Activated CD4-positive, alpha-beta T cell treated with anti-CD3 and anti-CD28 coated beads for 48 hours (primary cell): ENCODE measurements around the gene CATSPER3.

Experiments used
- DNase-seq: peaks from one replicate; pipeline ENCODE4 v3.0.0-alpha.2; 2020

The CATSPER3 gene

DNA sequence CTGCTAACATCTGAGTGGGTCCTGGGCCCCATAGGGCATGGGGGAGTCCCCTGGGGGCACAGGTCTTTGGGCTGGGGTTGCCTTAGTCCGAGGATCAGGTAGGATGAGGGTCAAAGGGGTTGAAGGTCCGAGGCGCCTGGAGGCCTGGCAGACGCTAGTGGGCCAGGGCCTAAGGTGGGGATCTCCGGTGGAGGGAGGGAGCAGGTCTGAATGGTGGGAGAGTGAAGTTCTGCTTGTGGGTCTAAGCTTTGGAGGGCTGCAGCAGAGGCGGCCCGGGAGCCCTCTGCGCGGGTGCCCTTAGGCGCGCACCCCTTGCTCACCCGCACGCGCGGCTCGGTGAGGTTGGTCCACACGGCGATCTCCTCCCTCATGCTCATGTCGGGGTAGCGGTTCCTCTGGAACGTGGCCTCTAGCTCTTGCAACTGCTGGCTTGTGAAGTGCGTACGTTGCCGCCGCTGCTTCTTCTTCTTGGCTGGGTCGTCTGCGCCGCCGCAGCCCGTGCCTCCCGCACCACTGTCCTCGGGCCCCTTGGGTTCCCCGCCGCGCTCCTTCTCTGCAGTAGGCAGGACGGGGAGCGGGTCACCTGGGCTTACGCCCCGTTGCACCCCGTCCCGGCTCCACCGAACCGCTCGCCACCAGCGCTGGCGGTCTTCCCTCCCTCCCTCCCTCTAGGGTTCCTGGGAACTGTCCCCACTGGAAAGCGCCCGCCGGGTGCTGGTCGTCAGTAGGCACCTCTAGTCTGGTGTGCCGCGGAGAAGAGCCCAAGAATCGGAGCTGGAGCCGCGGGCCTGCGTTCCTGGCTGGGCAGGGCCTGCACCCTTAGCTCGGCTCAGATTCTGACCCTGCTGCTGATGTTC lies 63.5 kb downstream of the CATSPER3 start:
- no peak for DNase-seq

DNA sequence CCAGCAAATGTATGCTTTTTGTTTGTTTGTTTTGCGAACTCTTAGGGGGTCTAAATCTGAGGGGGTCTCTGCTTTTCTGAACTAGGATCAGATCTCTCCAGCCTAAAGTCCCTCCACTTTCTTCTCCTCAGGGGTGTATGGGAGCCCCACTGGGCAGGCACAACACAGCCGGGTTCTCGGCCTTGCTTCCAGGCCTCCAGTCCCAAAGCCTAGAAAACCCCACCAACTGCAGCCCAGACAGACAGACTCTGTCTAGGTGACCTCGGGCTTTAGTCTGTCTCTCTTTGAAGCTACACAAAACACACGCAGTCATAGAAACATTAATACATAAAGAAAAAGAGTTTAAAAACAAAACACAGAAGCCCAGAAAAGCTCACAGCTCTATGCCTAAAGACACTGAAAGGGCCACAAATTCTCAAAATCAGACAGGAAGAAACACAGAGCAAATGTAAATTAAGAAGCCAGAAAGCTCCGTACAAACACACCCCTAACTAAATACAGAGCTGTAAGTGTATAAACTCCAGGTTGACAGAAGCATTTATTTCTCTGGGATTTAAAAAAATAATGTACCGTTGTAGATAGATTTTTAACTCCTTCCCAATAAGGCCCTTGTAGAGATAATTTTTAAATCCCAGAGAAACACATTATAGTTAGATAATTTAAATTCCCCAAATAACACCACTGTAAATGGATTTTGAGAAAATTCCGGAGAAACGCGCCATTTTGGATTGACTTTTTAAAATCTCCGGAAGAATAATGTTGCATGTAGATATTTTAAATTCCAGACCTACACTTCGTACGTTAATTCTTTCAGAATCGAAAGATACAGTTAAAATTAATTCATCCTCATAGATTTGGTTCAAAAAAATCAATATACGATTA lies 64.3 kb downstream of the CATSPER3 start:
- DNase-seq, result no peak

DNA sequence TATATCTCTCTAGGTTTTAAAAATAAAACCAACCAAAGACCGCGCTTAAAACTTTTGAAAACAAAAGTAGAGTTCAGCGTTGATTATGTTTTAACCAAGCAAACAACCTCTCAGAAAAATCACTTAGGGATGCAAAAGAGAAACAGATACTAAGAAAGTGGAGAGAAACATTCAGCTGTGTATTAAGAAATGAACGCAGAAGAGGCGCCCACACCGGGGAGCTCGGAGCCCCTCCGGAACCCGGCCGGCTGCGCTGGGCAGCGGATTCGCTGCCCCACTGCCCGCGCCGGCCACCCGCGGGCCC lies 64.9 kb downstream of the CATSPER3 start:
- DNase-seq, result no peak

DNA sequence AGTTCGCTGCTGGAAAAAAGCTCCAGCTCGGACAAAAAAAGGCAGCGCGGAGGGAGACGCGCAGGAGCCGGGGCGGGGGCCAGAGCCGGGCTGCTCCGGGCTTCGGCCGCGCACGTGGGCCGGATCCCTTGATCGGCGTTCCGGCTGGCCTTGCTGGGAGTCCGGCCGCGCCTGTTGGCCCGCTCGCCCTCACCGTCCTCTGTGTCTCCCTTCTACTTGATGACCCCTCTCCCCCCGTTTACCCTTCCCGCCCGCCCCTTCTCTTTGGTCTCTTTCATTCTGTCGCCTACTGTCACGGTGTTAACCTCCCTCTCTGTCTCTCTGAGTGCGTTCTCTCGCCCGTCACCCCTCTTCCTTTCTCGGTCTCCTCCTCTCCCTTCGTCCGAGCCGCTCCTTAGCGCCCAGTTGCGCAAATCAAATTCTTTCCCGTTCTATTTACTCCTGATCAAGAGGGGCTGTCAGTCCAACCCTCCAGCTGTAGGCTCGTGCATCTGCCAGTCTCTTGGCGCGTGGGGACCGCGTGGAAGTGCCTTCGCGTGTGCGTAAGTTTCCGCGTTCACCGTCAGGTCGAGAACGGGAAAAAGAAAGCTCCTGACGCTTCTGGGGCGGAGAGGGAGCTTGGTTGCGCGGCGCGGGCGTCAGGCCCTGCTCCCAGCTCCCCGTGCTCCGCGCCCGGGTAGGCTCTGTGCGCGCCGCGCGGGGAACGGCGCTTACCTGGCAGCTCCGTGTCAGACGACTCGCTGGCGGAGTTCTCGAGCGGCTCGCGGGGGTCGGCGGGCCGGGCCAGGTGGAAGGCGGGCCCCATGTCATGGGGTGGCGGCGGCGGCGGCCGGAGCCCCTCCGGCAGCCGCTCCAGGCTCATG lies 65.5 kb downstream of the CATSPER3 start:
- DNase-seq, result no peak

DNA sequence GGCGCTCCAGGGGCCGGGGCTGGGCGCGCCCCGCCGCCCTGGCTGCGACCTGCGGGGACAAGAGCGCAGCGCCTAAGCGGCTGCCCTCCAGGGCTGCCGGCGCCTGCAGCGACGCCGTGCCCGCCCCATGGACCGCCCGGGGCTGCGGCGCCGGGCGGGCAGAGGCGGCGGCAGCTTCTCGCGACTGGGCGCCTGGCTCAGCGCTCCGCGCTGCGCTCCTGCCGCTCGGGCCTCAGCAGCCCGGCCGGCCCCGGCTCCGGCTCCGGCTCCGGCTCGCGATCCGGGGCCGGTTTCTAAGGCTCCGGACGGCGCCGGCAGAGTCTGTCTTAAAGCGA lies 66.2 kb downstream of the CATSPER3 start, which contains the start of gene PITX1:
Gene PITX1 (minus strand): TSS at position 328 of the 335 bp plus-strand sequence. CDS start 347 bp downstream, outside the sequence.
- DNase-seq, result no peak

DNA sequence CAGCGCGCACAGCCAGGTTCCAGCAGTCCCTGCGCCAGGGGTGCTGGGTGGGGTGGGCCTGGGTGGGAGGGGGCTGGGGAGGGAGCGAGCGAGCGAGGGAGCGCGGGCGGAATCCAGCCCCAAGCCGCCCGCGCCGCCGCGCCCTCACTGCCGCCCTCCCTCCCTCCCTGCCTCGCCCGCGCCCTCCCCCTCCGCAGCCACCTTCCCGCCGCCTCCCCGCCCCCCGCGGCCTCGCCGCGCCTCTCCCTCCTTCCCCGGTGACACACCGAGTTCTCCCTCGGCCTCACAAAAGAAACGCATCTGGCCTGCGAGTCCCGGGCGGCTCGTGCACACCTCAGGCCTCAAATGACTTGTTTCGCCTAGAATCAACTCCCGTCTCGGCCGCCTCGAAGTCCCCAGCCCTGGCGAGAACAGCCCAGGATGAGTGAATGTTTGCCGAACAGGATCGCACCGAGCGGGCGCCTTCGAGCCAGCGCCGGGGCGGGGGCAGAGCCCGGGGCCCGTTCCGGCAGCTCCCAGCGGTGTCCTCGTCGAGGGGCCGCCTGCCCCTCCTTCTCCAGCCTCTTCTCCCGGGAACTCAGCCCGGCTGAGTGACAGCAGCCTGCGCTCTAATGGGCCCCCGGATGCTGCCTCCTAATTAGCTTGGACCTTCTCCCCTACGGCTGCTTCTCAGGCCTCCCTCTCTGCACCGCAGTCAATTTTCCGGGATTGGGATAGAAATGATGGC lies 66.7 kb downstream of the CATSPER3 start:
- peak; percentile 51 for DNase-seq

DNA sequence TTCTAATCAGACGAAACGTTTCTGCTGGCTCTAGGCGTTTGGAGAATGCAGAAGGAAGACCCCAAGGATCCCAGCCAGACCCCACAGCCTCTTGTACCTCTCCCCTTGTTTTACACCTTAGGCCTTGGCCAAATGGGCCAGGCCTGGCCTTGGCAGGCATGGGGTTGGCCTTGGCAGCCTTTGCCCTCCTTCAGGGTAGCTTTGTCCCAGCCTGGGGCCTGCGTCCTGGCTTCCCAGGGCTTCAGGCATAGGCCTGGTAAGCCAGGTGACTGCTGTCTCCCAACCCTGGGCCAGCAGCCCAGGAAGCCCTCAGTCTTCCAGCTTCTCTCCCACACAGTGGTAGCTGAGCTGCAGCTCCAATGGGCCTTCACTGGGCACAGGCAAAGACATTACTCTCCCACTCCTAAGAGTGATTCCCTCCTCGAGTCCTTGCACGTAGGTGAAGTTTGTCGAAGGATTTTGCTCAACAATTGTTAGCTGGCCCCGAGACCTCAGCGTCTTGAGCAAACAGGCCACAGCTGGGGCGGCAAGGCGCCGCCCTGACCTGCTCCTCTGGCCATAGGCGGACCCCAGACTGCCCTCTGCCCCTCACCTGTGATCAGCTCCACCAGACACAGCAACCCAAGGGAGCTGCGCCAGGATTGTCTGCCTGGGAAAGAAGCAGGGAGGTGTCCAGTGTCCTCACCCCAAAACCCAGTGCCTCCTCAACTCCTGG lies 67.4 kb downstream of the CATSPER3 start:
- no peak for DNase-seq

DNA sequence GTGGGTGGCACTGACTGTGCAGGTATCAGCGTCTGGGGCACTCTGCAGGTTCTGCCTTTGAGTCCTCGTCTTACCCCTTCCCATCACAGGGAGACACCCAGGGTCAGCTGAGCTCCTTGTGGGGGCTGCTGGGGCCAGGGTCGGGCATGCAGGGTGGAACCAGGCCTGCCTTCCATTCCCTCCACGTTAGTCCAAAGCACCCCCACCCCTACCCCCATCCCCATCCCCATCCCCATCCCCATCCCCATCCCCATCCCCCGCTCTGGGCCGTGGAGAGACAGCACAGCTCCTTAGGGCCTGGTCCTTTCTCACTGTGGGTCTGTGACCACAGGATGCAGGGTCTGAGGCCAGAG lies 67.9 kb downstream of the CATSPER3 start:
- DNase-seq, result no peak

DNA sequence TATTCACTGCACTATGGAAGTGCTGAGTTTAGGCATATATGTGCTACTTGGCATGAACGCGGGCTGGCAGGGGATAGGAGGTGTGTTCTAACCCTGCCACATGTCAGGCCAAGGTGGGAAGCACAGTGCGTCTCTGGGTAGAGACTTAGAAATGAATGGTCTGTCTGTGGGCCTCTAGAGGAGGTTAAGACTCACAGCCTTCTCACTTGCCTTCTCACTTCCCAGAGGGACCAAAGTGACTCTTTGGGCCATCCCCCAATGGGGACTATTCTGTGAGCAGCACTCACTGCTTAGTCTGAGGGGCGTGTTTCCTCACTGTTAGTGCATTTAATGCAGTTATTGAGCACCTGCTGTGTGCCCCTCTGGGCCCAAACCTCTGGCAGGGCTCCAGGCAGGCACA lies 68.7 kb downstream of the CATSPER3 start:
- no peak for DNase-seq

DNA sequence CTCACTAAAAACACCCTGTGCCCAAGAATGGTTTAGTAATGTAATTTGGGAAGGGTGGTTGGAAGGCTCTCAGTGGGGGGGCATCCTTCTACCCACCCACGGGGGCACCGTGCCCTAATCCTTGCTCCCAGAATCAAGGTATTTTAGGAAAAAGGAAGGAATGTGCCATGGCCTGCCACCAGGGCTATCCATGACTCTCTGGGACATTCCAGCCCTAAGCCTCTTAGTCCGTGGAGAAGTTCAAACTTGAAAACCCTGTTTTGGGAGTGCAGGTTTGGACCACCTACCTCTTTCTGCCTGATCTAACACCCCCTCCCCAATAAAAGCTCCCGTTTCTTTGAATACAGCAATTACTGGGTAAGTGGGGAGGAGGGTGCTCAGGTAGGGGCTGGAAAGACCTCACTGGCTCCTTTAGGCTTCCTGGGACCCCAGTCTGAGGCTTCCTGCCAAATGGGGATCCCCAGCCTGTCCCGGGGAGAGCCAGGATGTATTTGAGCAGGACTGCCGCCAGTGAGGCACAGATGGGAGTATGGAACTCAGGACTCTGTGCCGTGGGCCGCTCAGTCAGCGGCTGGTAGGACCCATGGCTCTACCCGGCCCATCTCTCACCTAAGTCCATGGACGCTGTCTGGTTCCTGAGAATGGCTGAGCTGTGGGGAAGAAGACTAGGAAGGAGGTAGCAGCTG lies 70.0 kb downstream of the CATSPER3 start:
- no peak for DNase-seq

DNA sequence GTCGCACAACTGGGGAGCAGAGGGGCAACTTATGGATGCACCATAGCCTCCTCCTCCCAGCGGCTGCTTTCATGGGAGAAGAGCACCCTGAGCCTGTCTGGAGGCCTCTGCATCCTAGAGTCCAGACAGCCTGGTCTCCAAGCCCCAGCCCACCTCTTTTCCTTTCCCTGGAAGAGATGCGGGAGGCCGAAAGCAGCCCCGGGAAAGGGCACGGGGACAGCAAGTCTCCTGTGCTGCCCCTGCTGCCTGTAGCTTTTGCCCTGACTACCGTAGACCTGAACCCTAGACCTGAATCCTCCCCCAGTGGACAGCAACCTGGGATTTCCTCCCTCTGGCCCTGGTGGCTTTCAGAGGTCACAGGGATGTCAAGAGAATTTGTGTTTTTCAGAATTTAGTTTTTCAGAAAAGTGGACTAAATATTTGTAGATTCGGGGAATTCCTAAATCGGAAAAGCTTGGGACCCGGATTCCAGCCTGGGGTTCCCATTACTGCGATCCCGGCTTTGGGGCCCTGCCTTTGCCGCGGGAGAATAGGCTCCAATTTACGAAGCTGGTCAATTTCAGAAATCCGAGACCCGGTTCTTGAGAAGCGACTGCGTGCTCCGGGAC lies 70.6 kb downstream of the CATSPER3 start:
- no peak for DNase-seq

DNA sequence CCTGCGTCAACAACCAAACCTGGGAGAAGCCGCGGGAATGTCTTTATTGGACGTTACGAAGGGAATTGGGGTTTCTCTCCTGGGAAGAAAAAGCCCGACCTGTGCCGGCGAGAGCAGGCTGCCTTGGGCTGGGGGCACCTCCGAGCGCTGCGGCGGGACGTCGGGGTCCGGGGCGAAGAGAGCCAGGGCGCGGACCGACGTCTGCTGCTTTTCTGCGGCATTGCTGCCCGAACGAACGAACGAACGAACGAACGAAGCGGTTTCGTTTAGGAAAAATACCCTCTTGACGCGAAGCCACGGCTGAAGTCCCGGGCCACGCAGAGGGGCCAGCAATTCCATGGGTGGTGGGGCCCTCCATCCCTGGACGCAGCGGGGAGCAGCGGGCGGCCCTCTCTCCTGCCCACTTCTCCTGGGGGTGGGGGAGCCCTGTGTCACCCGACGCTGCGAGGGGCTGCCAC lies 71.1 kb downstream of the CATSPER3 start:
- no peak for DNase-seq

DNA sequence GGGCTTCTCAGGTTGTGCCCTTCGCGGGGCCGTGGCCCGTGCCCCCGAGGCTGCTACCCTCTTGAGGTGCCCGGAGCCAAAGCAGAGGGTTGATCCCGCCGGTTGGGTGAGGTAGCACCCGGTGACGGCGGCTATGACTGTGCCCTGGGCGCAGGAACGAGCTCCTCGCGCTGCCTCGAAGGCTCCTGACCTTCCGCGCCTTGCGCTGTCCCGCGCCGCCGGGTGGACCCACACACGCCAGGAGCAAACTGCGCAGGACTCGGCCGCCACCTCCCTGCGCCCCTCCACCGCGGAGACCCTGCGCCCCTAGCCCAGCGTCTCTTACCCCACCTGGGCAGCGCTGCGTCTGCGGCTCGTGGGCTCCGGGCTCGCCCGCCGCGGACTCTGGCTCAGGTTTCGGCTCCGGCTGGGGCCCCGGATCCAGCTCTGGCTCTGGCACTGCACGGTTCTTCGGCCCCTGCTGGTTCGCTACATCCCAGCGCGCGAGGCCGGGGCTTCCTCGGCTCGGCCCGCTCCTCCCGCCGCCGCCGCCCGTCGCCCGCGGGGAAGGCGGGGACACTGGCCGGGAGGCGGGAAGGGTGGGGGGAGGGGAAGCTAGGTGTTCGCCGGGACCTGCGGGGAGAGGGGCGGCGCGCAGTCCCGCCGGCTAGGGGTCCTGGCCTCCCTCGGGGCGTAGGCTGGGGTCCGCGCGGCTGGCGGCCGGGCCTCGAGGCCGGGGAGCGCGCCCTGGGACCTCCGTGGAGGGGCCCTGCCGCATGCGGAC lies 71.7 kb downstream of the CATSPER3 start:
- DNase-seq, result no peak

DNA sequence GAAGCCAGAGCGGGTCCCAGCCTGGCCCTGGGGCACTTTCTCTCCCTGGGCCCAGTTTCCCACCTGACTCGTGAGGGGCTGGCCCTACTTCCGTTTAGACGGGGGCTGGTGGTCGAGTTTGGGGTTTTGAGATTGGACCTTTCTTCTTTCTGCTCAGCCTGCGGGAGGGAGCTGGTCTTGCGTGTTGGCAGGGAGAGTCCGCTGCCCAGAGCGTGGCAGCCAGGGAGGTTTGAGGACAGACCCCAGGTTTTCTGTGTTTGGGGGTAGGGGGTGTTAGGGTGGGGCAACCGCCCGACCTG lies 72.3 kb downstream of the CATSPER3 start:
- no peak for DNase-seq

DNA sequence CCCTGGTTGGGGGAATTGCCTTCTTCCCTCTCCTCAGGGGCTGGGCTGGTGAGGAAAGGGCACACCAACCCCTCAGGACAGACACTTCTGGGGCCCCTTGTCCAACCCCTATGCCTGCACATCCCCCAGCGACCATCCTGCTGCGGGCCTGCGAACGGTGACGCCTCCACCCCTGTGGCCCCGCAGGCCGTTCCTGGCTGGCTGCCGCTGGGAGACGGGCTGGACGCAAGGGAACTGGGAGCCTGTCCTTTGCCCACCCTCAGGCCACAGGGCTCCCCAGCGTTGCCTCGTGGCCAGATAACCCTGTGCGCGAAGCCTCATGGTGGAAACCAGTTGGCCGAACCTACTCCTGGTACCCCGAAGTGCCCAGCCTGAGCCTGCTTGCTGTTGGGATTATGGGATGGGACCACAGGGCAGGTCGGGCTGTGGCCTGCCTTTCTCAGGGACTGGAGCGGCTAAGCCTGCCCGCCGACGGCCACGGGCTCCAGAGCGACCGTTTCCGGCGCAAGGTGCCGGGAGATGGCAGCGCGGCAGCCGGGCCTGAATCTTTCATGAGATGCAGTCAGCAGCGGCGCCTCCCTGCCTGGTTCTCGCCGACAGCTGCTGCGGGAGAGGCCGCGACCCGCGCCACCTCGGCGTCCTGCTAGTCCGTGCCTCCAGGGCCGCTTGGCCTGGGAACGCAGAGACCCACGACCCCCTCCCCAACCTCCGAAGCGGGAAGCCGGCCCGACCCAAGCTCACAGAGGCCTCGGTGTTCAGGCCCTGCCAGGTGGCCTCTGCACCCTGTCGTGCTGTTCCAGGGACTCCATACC lies 72.8 kb downstream of the CATSPER3 start:
- DNase-seq, result no peak

DNA sequence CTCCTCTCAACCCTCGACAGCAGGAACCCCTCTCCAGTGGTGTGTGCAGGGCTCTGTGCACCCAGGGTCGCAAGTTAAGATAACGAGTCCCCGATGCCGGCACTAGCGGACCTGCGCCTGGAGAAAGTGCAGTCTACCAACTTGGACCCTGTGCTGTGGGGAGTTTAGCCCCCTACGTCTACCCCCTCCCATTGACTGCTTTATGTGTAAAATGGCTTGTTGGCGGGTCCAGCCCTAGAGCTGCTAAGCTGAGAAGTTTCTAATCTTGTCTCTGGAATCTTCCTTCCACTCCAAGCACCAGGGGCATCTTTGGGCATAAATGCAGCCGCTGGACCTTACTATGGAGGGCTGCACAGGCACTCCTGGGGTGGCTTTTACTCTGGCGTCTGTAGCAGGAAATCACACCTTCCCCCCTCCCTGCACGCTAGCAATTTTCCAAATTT lies 73.5 kb downstream of the CATSPER3 start:
- DNase-seq, result no peak

DNA sequence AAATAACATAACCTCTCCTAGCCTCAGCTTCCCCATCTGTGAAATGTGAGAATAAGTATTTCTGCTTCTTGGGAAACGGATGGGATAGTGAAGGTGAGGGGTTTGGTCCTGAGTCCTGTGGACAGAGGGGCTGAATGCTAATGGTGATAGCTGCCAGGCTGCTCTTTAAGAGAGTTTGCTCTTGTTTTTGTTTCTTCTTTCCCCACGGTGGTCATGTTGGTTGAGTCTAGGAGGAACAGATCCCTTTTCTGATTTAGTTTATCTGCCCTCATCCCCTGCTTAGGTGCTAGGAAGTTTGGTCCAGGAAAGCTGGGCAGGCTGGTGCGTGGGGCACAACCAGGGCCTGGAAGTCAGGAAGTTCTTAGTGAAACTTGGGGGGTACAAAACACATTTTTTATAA lies 74.0 kb downstream of the CATSPER3 start:
- DNase-seq, result no peak

DNA sequence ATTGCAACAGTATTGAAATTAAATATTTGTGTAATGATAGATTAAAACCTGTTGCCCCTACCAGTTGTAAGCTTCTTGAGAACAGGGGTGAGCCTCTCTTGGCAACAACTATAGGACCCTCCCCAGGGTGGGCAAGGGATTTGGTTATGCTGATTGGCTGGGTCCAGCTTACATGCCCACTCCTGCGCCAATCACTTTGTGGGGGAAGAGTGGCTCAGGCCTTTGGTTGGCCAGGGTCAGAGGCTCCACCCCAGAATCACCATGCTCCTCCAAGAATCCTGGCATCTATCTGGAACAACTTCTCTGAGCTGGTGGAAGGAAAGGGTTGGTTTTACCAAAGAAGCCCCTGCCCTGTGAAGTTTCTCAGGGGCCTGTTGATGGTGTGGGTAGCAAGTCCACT lies 74.9 kb downstream of the CATSPER3 start:
- no peak for DNase-seq

DNA sequence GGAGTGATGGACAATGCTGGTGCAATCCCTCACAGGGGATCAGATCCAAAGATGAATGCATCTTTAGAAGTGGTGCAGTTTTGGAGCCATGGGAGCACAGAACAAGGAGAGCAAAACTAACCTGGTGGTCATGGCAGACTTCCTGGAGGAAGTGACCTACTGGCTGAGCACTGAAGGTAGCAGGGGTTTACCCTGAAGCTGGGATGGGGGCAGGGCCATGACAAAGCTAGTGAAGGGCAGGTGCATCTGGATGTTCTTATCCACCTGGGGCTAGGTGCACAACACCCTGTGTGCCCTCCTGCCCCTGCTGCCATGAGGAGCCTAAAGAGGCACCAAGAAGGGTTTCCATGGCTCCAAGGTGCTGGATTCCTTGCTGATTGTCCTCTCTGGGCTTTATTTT lies 77.8 kb downstream of the CATSPER3 start:
- DNase-seq, result no peak
